SW480 (cell line): ENCODE measurements around the gene AGAP1.

Experiments used
- DNase-seq: peaks from one replicate; pipeline ENCODE4 v3.0.0-alpha.2; 2016; ENCODE audit warnings: low spot score

AGAP1 gene

GRCh38 chr2:235489897-235490296 lies 3.9 kb upstream of the AGAP1 start:
- no peak for DNase-seq

- no peak for DNase-seq
Measured at GRCh38 chr2:235492850-235493344, 946 bp upstream of the AGAP1 start.

GRCh38 chr2:235493402-235493774 lies 455 bp upstream of the AGAP1 start:
- DNase-seq = no peak

GRCh38 chr2:235494716-235495372 lies 1.0 kb downstream of the AGAP1 start:
- DNase-seq = no peak

GRCh38 chr2:235495373-235496238 lies 1.8 kb downstream of the AGAP1 start:
- peak; percentile 51 for DNase-seq

- peak; percentile 76 for DNase-seq
Measured at GRCh38 chr2:235496239-235496621, 2.4 kb downstream of the AGAP1 start.

GRCh38 chr2:235497096-235497495 lies 3.3 kb downstream of the AGAP1 start:
- DNase-seq = no peak

- no peak for DNase-seq
Measured at GRCh38 chr2:235498541-235498940, 4.7 kb downstream of the AGAP1 start.

GRCh38 chr2:235498946-235499812 lies 5.3 kb downstream of the AGAP1 start:
- no peak for DNase-seq

- DNase-seq = no peak
Measured at GRCh38 chr2:235500110-235500760, 6.4 kb downstream of the AGAP1 start.

- no peak for DNase-seq
Measured at GRCh38 chr2:235500761-235501672, 7.2 kb downstream of the AGAP1 start.

GRCh38 chr2:235501673-235502031 lies 7.8 kb downstream of the AGAP1 start:
- DNase-seq = no peak

- no peak for DNase-seq
Measured at GRCh38 chr2:235502336-235502735, 8.5 kb downstream of the AGAP1 start.

GRCh38 chr2:235504441-235505180 lies 10.8 kb downstream of the AGAP1 start:
- no peak for DNase-seq

- no peak for DNase-seq
Measured at GRCh38 chr2:235505181-235505741, 11.4 kb downstream of the AGAP1 start.

GRCh38 chr2:235506291-235506996 lies 12.6 kb downstream of the AGAP1 start:
- peak; percentile 41 for DNase-seq

- no peak for DNase-seq
Measured at GRCh38 chr2:235506997-235507615, 13.3 kb downstream of the AGAP1 start.

- DNase-seq = no peak
Measured at GRCh38 chr2:235507928-235508327, 14.1 kb downstream of the AGAP1 start.
